VCaP (cell line): Measurements from ENCODE around the gene SMOC2.

Experiments
- H3K27ac ChIP-seq: fragments of 450-650 bp; 2 replicates; pipeline ENCODE4 v1.5.1; 2017
- TF ChIP-seq, protein P1 (sequence below): fragments of 450-650 bp; conservative IDR thresholded peaks from 2 replicates; pipeline ENCODE4 v1.5.1; 2017; ENCODE audit warnings: mild to moderate bottlenecking, moderate library complexity

The SMOC2 gene

DNA sequence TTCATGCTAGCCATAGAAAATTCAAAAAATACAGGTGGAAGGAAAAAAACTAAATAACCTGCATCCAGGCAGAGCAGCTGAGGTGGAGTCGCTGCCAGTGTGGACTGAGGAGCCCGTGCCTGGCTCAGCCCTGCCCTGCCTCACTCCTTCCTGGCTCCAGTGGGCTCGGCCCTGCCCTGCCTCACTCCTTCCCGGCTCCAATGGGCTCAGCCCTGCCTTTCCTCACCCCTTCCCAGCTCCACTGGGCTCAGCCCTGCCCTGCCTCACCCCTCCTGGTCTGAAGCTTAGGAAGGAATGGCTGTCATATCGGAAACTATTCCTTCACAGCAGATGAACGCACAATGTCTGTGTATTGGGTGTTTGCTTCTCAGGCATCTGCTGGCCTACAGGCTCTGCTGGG, 142.1 kb downstream of the SMOC2 start:
- peak overlapping the region; percentile 58; the same call in 1 of the 2 replicates for H3K27ac ChIP-seq
- TF ChIP-seq, protein P1, sequence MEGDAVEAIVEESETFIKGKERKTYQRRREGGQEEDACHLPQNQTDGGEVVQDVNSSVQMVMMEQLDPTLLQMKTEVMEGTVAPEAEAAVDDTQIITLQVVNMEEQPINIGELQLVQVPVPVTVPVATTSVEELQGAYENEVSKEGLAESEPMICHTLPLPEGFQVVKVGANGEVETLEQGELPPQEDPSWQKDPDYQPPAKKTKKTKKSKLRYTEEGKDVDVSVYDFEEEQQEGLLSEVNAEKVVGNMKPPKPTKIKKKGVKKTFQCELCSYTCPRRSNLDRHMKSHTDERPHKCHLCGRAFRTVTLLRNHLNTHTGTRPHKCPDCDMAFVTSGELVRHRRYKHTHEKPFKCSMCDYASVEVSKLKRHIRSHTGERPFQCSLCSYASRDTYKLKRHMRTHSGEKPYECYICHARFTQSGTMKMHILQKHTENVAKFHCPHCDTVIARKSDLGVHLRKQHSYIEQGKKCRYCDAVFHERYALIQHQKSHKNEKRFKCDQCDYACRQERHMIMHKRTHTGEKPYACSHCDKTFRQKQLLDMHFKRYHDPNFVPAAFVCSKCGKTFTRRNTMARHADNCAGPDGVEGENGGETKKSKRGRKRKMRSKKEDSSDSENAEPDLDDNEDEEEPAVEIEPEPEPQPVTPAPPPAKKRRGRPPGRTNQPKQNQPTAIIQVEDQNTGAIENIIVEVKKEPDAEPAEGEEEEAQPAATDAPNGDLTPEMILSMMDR = no peak

DNA sequence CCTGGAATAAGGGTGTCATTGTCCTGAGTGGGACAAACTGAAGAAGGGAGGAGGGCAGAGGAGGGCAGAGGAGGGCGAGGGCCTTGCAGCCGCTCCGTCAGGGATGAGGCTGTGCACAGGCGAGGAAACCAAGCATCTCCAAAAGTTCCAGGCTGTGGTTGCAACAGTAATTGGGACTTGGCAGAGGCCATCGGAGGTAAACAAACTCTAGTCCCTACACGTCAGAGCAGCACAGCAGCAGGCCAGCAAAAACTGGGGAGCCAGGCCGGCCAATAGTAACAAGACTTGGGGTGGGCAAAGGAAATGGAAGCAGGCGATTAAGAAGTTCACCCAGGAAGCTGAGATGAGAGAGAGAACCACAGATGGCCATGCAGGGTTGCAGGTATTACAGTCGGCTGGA, 142.8 kb downstream of the SMOC2 start:
- TF ChIP-seq, protein P1 = no peak
- peak overlapping the region; percentile 58 for H3K27ac ChIP-seq

DNA sequence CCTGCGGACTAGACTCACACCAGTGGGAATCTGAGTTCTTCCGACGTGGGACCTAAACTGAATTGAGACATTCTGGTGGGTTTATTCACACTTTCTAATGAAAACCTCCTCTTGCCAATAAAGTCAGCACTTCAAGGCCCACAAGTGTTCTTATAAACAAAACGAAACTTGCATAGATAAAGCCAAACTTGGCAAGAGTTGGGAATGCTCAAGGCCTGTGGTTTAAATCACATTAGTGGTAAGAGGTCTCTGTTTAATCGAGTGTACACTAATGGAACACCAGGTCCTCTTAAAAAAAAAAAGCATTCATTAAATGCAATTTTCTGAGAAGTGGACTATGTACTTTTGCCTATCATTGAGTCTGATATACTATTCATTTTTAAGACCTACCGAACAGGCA, 143.3 kb downstream of the SMOC2 start:
- TF ChIP-seq, protein P1 = no peak

DNA sequence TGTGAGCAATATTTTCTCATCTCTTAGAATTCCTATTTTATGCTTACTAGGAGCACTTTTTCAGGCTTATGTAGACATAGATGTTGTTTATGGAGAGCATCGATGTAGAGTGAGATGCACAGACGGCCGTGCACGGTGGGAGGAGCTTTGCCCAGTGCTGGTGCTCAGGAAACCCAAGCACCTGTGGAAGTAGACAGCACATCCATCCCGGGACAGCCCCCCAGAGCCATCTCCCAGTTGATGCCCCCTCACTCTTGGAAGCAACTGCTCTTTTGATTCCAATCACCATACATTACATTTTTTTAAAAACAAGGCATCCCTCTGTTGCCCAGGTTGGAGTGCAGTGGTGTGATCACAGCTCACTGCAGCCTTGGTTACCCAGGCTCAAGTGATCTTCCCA, 143.7 kb downstream of the SMOC2 start:
- TF ChIP-seq, protein P1 = no peak
- H3K27ac ChIP-seq = peak overlapping the region; percentile 58

More for the DNA sequence above, 143.3 kb downstream of the SMOC2 start:
- H3K27ac ChIP-seq = peak overlapping the region; percentile 58

DNA sequence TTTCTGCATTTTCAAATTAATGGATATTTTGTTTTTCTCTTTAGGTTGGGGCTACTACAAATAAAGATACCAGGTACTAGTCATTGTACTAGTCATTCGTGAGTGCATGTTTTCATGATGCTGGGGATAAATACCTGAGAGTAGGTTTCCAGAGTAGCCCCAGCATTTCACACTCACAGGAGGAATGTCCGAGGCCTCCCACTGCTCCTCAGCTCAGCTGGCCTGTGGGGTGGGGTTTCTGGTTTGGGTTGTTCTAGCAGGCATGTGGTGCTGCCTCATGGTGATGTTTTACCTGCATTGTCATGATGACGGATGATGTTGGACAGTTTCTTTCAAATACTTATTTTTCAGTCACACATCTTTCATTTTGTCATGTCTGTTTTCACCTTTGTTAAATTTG, 144.5 kb downstream of the SMOC2 start:
- peak overlapping the region; percentile 58 for H3K27ac ChIP-seq
- TF ChIP-seq, protein P1 = no peak

DNA sequence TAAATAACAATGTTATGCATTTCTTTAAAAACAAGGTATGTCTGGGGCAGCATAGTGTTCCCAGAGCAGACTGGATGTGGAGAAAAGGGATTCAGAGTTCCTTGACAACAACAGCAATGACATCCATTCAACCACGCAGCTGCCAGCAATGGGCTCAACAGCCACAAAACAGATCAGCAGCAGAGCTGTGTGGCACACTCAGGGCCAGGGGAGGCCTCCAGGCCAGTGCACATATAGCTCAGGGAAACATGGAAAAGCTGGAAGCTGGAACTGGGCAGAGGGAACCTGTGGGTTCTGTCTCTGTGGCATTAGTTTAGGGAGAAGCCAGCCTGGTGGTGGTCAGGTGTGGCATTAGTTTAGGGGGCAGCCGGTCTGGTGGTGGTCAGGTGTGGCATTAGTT, 148.3 kb downstream of the SMOC2 start:
- no peak overlapping the region for H3K27ac ChIP-seq
- TF ChIP-seq, protein P1 = no peak

DNA sequence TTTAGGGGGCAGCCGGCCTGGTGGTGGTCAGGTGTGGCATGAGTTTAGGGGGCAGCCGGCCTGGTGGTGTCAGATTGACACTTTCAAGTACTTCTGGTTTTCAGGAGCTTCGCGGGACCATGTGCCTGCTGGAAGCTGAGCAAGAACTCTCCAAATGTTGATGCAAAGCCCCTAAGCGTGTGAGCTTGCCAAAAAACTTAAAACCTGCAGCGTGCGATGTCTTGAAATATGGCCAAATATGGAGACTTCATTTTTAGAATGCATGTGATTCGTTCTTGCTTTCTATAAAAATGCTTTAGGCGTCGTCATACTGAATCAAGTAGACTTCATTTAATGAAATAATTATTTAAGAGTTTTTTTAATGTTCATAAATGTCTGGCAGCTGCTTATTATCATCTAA, 149.4 kb downstream of the SMOC2 start:
- TF ChIP-seq, protein P1 = no peak
- H3K27ac ChIP-seq = no peak overlapping the region

DNA sequence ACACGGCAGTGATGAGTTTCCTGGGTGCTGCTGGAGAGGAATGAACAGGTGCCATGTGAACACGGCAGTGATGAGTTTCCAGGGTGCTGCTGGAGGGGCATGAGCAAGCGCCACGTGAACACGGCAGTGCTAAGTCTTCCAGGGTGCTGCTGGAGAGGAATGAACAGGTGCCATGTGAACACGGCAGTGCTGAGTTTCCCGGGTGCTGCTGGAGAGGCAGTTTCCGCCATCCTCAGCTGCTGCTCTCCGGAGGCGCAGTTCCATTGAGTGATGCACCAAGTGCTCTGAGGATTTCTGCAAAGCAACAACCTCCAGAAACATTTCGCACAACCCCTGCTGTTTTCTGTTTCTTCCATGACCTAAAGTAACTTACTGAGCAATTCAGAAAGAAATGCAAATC, 155.4 kb downstream of the SMOC2 start:
- H3K27ac ChIP-seq = no peak overlapping the region
- TF ChIP-seq, protein P1 = no peak
